Mammary epithelial cell (primary cell): ENCODE data around the gene CATSPER2.
"Not testable (repeated sequence)": the region's sequence is repeated elsewhere in the genome, so short reads cannot be mapped to it uniquely, and the experiment has no call there.

Experiments used
- EZH2 ChIP-seq: IDR thresholded peaks from 2 replicates; pipeline ENCODE4 v1.6.1; 2012; ENCODE audit warnings: low read length, inconsistent platforms, borderline replicate concordance
- TF ChIP-seq, protein P1 (sequence below), 2 donors: IDR thresholded peaks in 1 of 2; conservative IDR thresholded peaks in 1 of 2; 2 replicates each; pipeline ENCODE4 v1.5.1; 2011 to 2012; ENCODE audit warnings: inconsistent platforms in 2 of 2, low read length in 2 of 2, mild to moderate bottlenecking in 2 of 2, control low read depth in 1 of 2, low read depth in 1 of 2; ENCODE audit not compliant: insufficient read depth in 1 of 2; ENCODE audit errors: extremely low read depth in 1 of 2

- TF ChIP-seq, protein P1, sequence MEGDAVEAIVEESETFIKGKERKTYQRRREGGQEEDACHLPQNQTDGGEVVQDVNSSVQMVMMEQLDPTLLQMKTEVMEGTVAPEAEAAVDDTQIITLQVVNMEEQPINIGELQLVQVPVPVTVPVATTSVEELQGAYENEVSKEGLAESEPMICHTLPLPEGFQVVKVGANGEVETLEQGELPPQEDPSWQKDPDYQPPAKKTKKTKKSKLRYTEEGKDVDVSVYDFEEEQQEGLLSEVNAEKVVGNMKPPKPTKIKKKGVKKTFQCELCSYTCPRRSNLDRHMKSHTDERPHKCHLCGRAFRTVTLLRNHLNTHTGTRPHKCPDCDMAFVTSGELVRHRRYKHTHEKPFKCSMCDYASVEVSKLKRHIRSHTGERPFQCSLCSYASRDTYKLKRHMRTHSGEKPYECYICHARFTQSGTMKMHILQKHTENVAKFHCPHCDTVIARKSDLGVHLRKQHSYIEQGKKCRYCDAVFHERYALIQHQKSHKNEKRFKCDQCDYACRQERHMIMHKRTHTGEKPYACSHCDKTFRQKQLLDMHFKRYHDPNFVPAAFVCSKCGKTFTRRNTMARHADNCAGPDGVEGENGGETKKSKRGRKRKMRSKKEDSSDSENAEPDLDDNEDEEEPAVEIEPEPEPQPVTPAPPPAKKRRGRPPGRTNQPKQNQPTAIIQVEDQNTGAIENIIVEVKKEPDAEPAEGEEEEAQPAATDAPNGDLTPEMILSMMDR (conservative IDR thresholded peaks at IDR 0.05 in 1 of 2, IDR thresholded peaks at IDR 0.05 in 1 of 2; ENCODE audit: extremely low read depth in 1 of 2, insufficient read depth in 1 of 2, low read depth in 1 of 2, low read length in 2 of 2), result not testable (repeated sequence)
- TF ChIP-seq EZH2, result not testable (repeated sequence)
Measured at GRCh38 chr15:43638464-43639204, 10.0 kb downstream of the CATSPER2 start.
